ENCODE data around the gene CLIC6.

DNA sequence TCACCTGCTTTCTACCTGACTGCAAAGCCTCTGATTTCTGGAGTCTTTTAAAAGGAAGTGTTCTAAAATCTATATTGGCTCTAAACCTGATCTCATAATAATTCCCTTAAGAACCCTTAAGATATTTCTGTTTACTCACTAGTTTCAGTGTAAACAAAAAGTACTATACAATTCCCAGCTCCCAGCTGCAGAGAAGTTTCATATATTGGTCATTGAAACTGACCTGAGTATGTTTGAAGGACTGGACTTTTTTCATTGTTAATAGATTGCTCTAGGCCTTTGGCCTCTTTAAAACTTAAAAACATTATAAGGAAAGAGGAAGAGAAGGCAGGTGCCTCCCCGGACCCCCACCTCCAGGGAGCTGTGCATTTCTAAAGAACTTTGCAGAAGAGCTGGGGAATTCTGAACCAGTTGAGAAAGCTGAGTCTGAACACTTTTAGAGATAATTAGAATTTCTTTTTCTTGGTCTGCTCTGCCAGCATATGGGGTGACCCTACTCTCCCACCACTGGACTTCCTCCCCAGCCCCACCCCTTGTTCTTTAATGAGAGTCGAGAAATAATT lies 23.7 kb downstream of the CLIC6 start:
- TF ChIP-seq, protein P1, sequence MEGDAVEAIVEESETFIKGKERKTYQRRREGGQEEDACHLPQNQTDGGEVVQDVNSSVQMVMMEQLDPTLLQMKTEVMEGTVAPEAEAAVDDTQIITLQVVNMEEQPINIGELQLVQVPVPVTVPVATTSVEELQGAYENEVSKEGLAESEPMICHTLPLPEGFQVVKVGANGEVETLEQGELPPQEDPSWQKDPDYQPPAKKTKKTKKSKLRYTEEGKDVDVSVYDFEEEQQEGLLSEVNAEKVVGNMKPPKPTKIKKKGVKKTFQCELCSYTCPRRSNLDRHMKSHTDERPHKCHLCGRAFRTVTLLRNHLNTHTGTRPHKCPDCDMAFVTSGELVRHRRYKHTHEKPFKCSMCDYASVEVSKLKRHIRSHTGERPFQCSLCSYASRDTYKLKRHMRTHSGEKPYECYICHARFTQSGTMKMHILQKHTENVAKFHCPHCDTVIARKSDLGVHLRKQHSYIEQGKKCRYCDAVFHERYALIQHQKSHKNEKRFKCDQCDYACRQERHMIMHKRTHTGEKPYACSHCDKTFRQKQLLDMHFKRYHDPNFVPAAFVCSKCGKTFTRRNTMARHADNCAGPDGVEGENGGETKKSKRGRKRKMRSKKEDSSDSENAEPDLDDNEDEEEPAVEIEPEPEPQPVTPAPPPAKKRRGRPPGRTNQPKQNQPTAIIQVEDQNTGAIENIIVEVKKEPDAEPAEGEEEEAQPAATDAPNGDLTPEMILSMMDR (IDR thresholded peaks at IDR 0.05 in 2 of 3, conservative IDR thresholded peaks at IDR 0.05 in 1 of 3; ENCODE audit: insufficient read depth in 2 of 3, low read depth in 1 of 3, low read length in 3 of 3) = no peak
- TF ChIP-seq, protein P2, sequence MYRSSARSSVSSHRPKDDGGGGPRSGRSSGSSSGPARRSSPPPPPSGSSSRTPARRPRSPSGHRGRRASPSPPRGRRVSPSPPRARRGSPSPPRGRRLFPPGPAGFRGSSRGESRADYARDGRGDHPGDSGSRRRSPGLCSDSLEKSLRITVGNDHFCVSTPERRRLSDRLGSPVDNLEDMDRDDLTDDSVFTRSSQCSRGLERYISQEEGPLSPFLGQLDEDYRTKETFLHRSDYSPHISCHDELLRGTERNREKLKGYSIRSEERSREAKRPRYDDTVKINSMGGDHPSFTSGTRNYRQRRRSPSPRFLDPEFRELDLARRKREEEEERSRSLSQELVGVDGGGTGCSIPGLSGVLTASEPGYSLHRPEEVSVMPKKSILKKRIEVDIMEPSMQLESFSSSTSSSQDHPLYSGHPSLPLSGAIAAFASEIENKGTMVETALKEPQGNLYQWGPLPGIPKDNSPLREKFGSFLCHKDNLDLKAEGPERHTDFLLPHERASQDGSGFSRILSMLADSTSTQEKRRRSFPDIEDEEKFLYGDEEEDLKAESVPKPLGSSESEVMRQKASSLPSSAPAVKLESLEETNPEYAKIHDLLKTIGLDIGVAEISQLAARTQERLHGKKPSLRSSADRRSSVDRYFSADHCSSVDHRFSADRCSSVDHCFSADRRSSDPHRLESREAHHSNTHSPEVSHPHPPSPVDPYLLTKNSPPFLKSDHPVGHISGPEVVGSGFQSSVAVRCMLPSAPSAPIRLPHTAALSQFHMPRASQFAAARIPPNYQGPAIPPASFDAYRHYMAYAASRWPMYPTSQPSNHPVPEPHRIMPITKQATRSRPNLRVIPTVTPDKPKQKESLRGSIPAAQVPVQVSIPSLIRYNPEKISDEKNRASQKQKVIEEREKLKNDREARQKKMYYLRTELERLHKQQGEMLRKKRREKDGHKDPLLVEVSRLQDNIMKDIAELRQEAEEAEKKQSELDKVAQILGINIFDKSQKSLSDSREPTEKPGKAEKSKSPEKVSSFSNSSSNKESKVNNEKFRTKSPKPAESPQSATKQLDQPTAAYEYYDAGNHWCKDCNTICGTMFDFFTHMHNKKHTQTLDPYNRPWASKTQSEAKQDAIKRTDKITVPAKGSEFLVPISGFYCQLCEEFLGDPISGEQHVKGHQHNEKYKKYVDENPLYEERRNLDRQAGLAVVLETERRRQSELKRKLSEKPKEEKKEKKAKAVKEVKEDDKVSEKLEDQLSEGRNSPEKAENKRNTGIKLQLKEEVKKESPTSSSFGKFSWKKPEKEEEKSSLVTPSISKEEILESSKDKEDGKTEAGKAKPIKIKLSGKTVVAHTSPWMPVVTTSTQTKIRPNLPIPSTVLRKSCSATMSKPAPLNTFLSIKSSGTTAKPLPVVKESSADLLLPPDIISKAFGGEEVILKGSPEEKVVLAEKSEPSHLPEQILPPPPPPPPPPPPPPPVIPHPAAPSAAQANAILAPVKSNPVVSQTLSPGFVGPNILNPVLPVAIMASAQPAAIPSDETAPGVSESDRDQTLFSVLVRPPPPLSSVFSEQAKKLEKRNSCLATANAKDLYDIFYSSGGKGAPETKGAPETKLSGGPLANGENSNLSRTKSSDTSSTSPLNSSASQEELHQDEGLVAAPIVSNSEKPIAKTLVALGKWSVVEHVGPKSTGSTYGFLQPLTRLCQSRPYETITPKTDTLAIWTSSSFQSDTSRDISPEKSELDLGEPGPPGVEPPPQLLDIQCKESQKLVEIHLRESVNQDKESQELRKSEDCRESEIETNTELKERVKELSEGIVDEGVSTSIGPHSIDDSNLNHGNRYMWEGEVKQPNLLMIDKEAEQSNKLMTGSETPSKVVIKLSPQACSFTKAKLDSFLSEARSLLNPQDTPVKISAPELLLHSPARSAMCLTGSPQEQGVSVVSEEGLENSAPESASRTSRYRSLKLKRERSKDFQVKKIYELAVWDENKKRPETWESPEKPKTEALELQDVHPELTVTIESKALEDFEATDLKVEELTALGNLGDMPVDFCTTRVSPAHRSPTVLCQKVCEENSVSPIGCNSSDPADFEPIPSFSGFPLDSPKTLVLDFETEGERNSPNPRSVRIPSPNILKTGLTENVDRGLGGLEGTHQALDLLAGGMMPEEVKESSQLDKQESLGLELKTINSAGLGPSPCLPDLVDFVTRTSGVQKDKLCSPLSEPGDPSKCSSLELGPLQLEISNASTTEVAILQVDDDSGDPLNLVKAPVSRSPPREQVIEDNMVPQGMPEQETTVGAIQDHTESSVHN (IDR thresholded peaks at IDR 0.05; ENCODE audit: borderline replicate concordance in 1 of 2, low read depth in 1 of 2) = no peak
- TF ChIP-seq ESRRA (IDR thresholded peaks at IDR 0.05; ENCODE audit: borderline replicate concordance, low read depth) (no peak), COPS2 (conservative IDR thresholded peaks at IDR 0.05) (no peak), POLR2AphosphoS2 (IDR thresholded peaks at IDR 0.05; ENCODE audit: low read length) (no peak), ZNF507 (tag; conservative IDR thresholded peaks at IDR 0.05) (no peak), MAX (CRISPR knock-in tag; IDR thresholded peaks at IDR 0.05) (no peak), RCOR1 (IDR thresholded peaks at IDR 0.05; ENCODE audit: borderline replicate concordance in 1 of 2, low read depth in 2 of 2, low read length in 2 of 2) (no peak)
